Upper lobe of left lung (tissue), 6 donors: ENCODE data around the gene DDC. TPM values are rescaled to one million over a fixed set of nuclear protein-coding genes. Genes with fewer than 3 reads are reported as not detected.

Source experiments
- ATAC-seq, 2 donors: fragments of 200-7000 bp; cut with Tn5 transposase; one replicate each; pipeline ENCODE4 v1.9.1; 2022; ENCODE audit warnings: mild to moderate bottlenecking in 2 of 2, moderate library complexity in 2 of 2; ENCODE audit not compliant: low FRiP score in 2 of 2
- DNase-seq, 2 donors: peaks; one replicate each; pipeline ENCODE4 v3.0.0-alpha.2; 2019 to 2020
- H3K27ac ChIP-seq, 4 donors: fragments of 200-600 bp; sonication (generic); one replicate each; pipeline ENCODE4 v1.5.1; 2016 to 2019
- H3K27me3 ChIP-seq, 4 donors: fragments of 200-600 bp; sonication (generic); one replicate each; pipeline ENCODE4 v1.5.1; 2017 to 2019
- H3K36me3 ChIP-seq, 4 donors: fragments of 200-600 bp; sonication (generic); one replicate each; pipeline ENCODE4 v1.5.1; 2016 to 2019
- H3K4me1 ChIP-seq, 4 donors: fragments of 200-600 bp; sonication (generic); one replicate each; pipeline ENCODE4 v1.5.1; 2018 to 2019
- H3K4me3 ChIP-seq, 4 donors: fragments of 200-600 bp; sonication (generic); one replicate each; pipeline ENCODE4 v1.5.1; 2017 to 2019; ENCODE audit warnings: mild to moderate bottlenecking in 2 of 4, moderate library complexity in 1 of 4
- H3K9me3 ChIP-seq, 4 donors: fragments of 200-600 bp; sonication (generic); one replicate each; pipeline ENCODE4 v1.5.1; 2018 to 2019
- EP300 ChIP-seq, 4 donors: sonication (generic); formaldehyde crosslinking; IDR thresholded peaks; one replicate each; pipeline ENCODE4 v1.5.1; 2017; ENCODE audit warnings: antibody characterized with exemption in 4 of 4, control low read depth in 2 of 4
- POLR2A ChIP-seq, 4 donors: fragments of 450-650 bp; IDR thresholded peaks; one replicate each; pipeline ENCODE4 v1.5.1; 2016 to 2017; ENCODE audit warnings: antibody characterized with exemption in 4 of 4, mild to moderate bottlenecking in 2 of 4
- POLR2AphosphoS5 ChIP-seq, 2 donors: sonication (generic); formaldehyde crosslinking; IDR thresholded peaks; one replicate each; pipeline ENCODE4 v1.5.1; 2017; ENCODE audit warnings: antibody characterized with exemption in 2 of 2
- WGBS, 2 donors: methylation state at CpG; one replicate each; pipeline ENCODE4 v1.1.5; 2017 to 2018; 5-methylcytosine and 5-hydroxymethylcytosine counted together
- total RNA-seq, 6 donors: library from RNA; depleted of rRNA in 4 of 6; stranded (reverse); fragments of >200 nt in 4 of 6; gene quantifications; one replicate each; pipeline versions ENCODE4 v1.1.0 to v1.2.1, GENCODE V29; 2016 to 2021
- TF ChIP-seq, protein P1 (sequence below), 6 experiments: fragments of 450-650 bp in 4 of 6; fragments of 200-600 bp in 2 of 6; sonication (generic) in 2 of 6; IDR thresholded peaks; one replicate each; pipeline ENCODE4 v1.5.1; 2016 to 2019; ENCODE audit warnings: antibody characterized with exemption in 6 of 6
- donor health status: DM: no; HTN: no; CAD: no; lungs with moderate emphysema.
- donor health status: DM: no; HTN: yes; CAD: no; lungs with severe emphysema.

Gene DDC
- total RNA-seq, 6 donors from 2014 or later = 1.2 to 2.0 (median 1.4) TPM; not detected in 1

DNA sequence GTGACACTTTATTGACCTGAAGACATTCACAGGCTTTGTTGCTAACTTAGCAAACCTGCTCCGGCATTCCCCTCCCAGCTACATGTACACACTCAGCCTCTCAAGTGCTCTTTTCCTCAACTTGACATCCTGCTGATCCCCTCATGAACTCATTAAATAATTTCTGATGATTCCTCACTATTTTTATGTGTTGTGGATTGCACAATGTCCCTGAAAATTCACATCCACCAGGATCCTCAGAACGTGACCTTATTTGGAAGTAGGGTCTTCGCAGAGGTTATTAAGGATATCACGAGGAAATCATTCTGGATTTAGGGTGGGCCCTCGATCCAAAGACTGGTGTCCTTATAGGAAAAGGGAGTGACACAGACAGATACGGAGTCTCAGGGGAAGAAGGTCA is 142.3 kb downstream of the DDC start:
- H3K36me3 ChIP-seq = no peaks in the 10 kb centered on the region
- no peak for ATAC-seq
- no peak overlapping the region for H3K4me3 ChIP-seq
- TF ChIP-seq, protein P1, sequence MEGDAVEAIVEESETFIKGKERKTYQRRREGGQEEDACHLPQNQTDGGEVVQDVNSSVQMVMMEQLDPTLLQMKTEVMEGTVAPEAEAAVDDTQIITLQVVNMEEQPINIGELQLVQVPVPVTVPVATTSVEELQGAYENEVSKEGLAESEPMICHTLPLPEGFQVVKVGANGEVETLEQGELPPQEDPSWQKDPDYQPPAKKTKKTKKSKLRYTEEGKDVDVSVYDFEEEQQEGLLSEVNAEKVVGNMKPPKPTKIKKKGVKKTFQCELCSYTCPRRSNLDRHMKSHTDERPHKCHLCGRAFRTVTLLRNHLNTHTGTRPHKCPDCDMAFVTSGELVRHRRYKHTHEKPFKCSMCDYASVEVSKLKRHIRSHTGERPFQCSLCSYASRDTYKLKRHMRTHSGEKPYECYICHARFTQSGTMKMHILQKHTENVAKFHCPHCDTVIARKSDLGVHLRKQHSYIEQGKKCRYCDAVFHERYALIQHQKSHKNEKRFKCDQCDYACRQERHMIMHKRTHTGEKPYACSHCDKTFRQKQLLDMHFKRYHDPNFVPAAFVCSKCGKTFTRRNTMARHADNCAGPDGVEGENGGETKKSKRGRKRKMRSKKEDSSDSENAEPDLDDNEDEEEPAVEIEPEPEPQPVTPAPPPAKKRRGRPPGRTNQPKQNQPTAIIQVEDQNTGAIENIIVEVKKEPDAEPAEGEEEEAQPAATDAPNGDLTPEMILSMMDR (IDR thresholded peaks at IDR 0.05) = no peak
- TF ChIP-seq POLR2AphosphoS5 (IDR thresholded peaks at IDR 0.05) (no peak), EP300 (IDR thresholded peaks at IDR 0.05) (no peak), POLR2A (IDR thresholded peaks at IDR 0.05) (no peak)
- H3K27me3 ChIP-seq = no peaks in the 10 kb centered on the region
- H3K27ac ChIP-seq = no peak overlapping the region
- WGBS, 2 donors = 70 to 77% methylated on average over 6 of the region's 6 CpGs
- no peaks in the 10 kb centered on the region for H3K9me3 ChIP-seq
- no peaks in the 10 kb centered on the region for H3K4me1 ChIP-seq
- DNase-seq = no peak

GRCh38 chr7:50421043-50421442 is 144.2 kb downstream of the DDC start:
- Histone ChIP-seq H3K4me1 (peaks cover 0 to 4% (median 2%) of the 10 kb centered on the region in 4 donors), H3K27me3 (no peaks in the 10 kb centered on the region), H3K36me3 (no peaks in the 10 kb centered on the region), H3K4me3 (no peak overlapping the region), H3K9me3 (no peaks in the 10 kb centered on the region), H3K27ac (no peak overlapping the region)
- ATAC-seq = no peak
- TF ChIP-seq EP300 (IDR thresholded peaks at IDR 0.05) (no peak), POLR2AphosphoS5 (IDR thresholded peaks at IDR 0.05) (no peak), POLR2A (IDR thresholded peaks at IDR 0.05) (no peak)
- TF ChIP-seq, protein P1 (IDR thresholded peaks at IDR 0.05) = no peak
- WGBS, 2 donors = 67 to 80% methylated on average over 3 of the region's 3 CpGs
- DNase-seq = no peak

GRCh38 chr7:50418526-50419290 is 146.5 kb downstream of the DDC start:
- DNase-seq (no peak), ATAC-seq (no peak)
- H3K4me3 ChIP-seq = no peak overlapping the region
- peaks cover 0 to 5% (median 2%) of the 10 kb centered on the region in 4 donors for H3K4me1 ChIP-seq
- no peaks in the 10 kb centered on the region for H3K9me3 ChIP-seq
- no peaks in the 10 kb centered on the region for H3K27me3 ChIP-seq
- WGBS, 2 donors = 65 to 70% methylated on average over 12 to 14 of the region's 14 CpGs
- TF ChIP-seq POLR2AphosphoS5 (IDR thresholded peaks at IDR 0.05) (no peak), POLR2A (IDR thresholded peaks at IDR 0.05) (no peak), EP300 (IDR thresholded peaks at IDR 0.05) (no peak)
- TF ChIP-seq, protein P1 (IDR thresholded peaks at IDR 0.05) = no peak
- no peaks in the 10 kb centered on the region for H3K36me3 ChIP-seq
- no peak overlapping the region for H3K27ac ChIP-seq

DNA sequence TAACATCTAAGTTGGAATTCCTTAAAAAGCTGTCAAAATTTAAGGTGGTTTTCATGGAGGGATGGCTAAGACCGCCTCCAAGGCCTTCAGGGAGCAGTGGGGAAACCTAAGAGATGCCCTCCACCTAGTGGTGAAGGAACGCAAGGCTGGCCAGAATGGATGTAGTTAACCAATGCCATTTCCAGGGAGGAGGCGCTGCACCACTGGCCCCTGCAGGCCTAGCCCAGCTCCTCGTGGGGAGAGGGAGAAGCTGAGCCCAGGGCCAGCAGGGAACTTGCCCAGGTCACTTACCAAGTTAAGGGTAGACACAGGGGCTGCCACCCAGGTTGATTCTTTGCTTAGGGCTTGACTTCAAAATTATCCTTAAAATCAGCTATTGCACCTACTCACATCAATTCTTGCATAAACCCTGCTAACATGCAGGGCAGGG is 147.1 kb downstream of the DDC start:
- Histone ChIP-seq H3K27ac (no peak overlapping the region), H3K27me3 (no peaks in the 10 kb centered on the region), H3K36me3 (no peaks in the 10 kb centered on the region), H3K9me3 (no peaks in the 10 kb centered on the region), H3K4me3 (no peak overlapping the region), H3K4me1 (peaks cover 0 to 5% (median 2%) of the 10 kb centered on the region in 4 donors)
- peak; percentile 82 to 89 for ATAC-seq
- WGBS, 2 donors = 8 to 10% methylated on average over 2 to 4 of the region's 4 CpGs
- no peak for TF ChIP-seq POLR2AphosphoS5 (IDR thresholded peaks at IDR 0.05)
- TF ChIP-seq, protein P1 (IDR thresholded peaks at IDR 0.05) = peak; percentile 61 to 83 (median 75)
- DNase-seq = peak in 1 of 2 donors; percentile 80
